Nephron (organoid): ENCODE measurements around the gene CHN2.
A peak's percentile ranks its signal among the peaks of the same experiment; 100 is the strongest.

Experiments
- H3K27ac Mint-ChIP-seq, 3 experiments: 2 replicates each; pipeline ENCODE4 v1.8.0; 2020; ENCODE audit warnings: mixed read lengths in 3 of 3, mild to moderate bottlenecking in 2 of 3, moderate library complexity in 1 of 3
- H3K27me3 Mint-ChIP-seq: 2 replicates; pipeline ENCODE4 v1.8.0; 2021; ENCODE audit warnings: low read depth, mild to moderate bottlenecking, moderate library complexity, mixed read lengths
- H3K36me3 Mint-ChIP-seq: 2 replicates; pipeline ENCODE4 v1.8.0; 2020; ENCODE audit warnings: low read depth, mixed read lengths
- H3K4me1 Mint-ChIP-seq: 2 replicates; pipeline ENCODE4 v1.8.0; 2020; ENCODE audit warnings: mixed read lengths
- H3K4me3 Mint-ChIP-seq, 3 experiments: 2 replicates each; pipeline ENCODE4 v1.8.0; 2020; ENCODE audit warnings: mild to moderate bottlenecking in 3 of 3, mixed read lengths in 3 of 3, moderate library complexity in 2 of 3
- H3K9me3 Mint-ChIP-seq: 2 replicates; pipeline ENCODE4 v1.8.0; 2020; ENCODE audit warnings: mixed read lengths
- CTCF ChIP-seq, 3 experiments: fragments of 200-600 bp; sonication (generic); IDR thresholded peaks; one replicate each; pipeline ENCODE4 v1.5.0; 2021; ENCODE audit warnings: antibody characterized with exemption in 3 of 3; ENCODE audit not compliant: unreplicated experiment in 3 of 3

CHN2 gene

GRCh38 chr7:29467193-29467926, 272.8 kb downstream of the CHN2 start:
- Mint-ChIP-seq H3K4me3 (no peak overlapping the region), H3K27me3 (peaks cover 6% of the 10 kb centered on the region), H3K9me3 (no peaks in the 10 kb centered on the region), H3K36me3 (no peaks in the 10 kb centered on the region), H3K4me1 (peaks cover 20% of the 10 kb centered on the region), H3K27ac (no peak overlapping the region)
- TF ChIP-seq CTCF (IDR thresholded peaks at IDR 0.05; ENCODE audit: unreplicated experiment in 3 of 3) = no peak

GRCh38 chr7:29468196-29468595, 273.6 kb downstream of the CHN2 start:
- H3K27ac Mint-ChIP-seq = no peak overlapping the region
- H3K4me3 Mint-ChIP-seq = no peak overlapping the region
- TF ChIP-seq CTCF (IDR thresholded peaks at IDR 0.05; ENCODE audit: unreplicated experiment in 3 of 3) = no peak
- peaks cover 3% of the 10 kb centered on the region for H3K27me3 Mint-ChIP-seq
- H3K9me3 Mint-ChIP-seq = no peaks in the 10 kb centered on the region
- H3K36me3 Mint-ChIP-seq = no peaks in the 10 kb centered on the region
- peaks cover 21% of the 10 kb centered on the region for H3K4me1 Mint-ChIP-seq

- Mint-ChIP-seq H3K4me1 (peaks cover 21% of the 10 kb centered on the region), H3K27ac (no peak overlapping the region), H3K9me3 (no peaks in the 10 kb centered on the region), H3K27me3 (no peaks in the 10 kb centered on the region), H3K36me3 (no peaks in the 10 kb centered on the region), H3K4me3 (no peak overlapping the region)
- TF ChIP-seq CTCF (IDR thresholded peaks at IDR 0.05; ENCODE audit: unreplicated experiment in 3 of 3) = no peak
Observed at GRCh38 chr7:29469281-29469680, 274.7 kb downstream of the CHN2 start.

GRCh38 chr7:29469976-29470557, 275.5 kb downstream of the CHN2 start:
- Mint-ChIP-seq H3K36me3 (no peaks in the 10 kb centered on the region), H3K27me3 (no peaks in the 10 kb centered on the region), H3K4me1 (peaks cover 21% of the 10 kb centered on the region), H3K4me3 (no peak overlapping the region), H3K9me3 (no peaks in the 10 kb centered on the region), H3K27ac (no peak overlapping the region)
- TF ChIP-seq CTCF (IDR thresholded peaks at IDR 0.05; ENCODE audit: unreplicated experiment in 3 of 3) = no peak

GRCh38 chr7:29471444-29472138, 277.0 kb downstream of the CHN2 start:
- Mint-ChIP-seq H3K27me3 (no peaks in the 10 kb centered on the region), H3K27ac (peak overlapping the region; percentile 29 to 56 (median 39)), H3K36me3 (no peaks in the 10 kb centered on the region), H3K4me3 (no peak overlapping the region), H3K9me3 (no peaks in the 10 kb centered on the region), H3K4me1 (peaks cover 21% of the 10 kb centered on the region)
- TF ChIP-seq CTCF (IDR thresholded peaks at IDR 0.05; ENCODE audit: unreplicated experiment in 3 of 3) = no peak
